ENCODE measurements around the gene CITED1. TPM values are rescaled to one million over a fixed set of nuclear protein-coding genes. Genes with fewer than 3 reads are reported as not detected.

CITED1 gene
- total and polyA plus RNA-seq, 11 donors = 0.45 to 0.90 (median 0.73) TPM; not detected in 8

GRCh38 chrX:72304877-72305276 is 837 bp downstream of the CITED1 start:
- no peak for DNase-seq
- Histone ChIP-seq H3K4me1 (peaks cover 0 to 35% (median 2%) of the 10 kb centered on the region in 12 donors), H3K9me3 (no peaks in the 10 kb centered on the region), H3K36me3 (no peaks in the 10 kb centered on the region), H3K4me3 (peak overlapping the region in 11 of 12 donors; percentile 15 to 71 (median 57)), H3K27me3 (peaks cover 0 to 94% (median 0%) of the 10 kb centered on the region in 9 donors), H3K27ac (no peak overlapping the region)
- intact Hi-C loops (cut with DNase I) = loop anchor here in 6 of 10 donors (10.0 kb wide), 2 partner anchors 230 to 240 kb away; no protein-coding TSS in a partner anchor
- ATAC-seq = no peak
- WGBS, 4 donors = 1 to 14% (median 8%) methylated on average over 8 to 26 of the region's 26 CpGs
- no peak for TF ChIP-seq CTCF (IDR thresholded peaks at IDR 0.05)
- TF ChIP-seq POLR2A (IDR thresholded peaks at IDR 0.05) = no peak

DNA sequence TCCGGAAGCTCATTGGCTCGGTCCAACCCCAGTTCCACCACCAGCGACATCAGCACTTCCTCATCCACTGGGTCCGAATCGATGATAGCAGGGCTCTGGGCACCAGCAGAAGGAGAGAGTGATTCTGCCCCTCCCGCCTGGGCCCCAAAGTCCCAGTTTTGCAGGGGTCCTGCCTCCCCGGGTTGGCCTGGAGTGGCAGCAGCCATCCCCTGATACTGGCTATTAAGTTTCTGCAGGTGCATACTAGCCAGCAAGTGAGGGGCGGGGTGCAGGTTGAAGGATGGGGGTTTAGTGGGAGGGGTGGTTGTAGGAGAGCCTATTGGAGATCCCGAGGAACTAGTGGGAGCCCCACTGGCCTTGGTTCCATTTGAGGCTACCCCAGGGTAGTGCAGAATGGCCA is 3.9 kb downstream of the CITED1 start:
- no peaks in the 10 kb centered on the region for H3K36me3 ChIP-seq
- intact Hi-C loops (cut with DNase I) = loop anchor here in 6 of 10 donors (10.0 kb wide), 2 partner anchors 233 to 243 kb away; no protein-coding TSS in a partner anchor
- 73 to 93% (median 86%) methylated on average over 9 of the region's 9 CpGs for WGBS, 4 donors
- H3K4me3 ChIP-seq = no peak overlapping the region
- no peaks in the 10 kb centered on the region for H3K9me3 ChIP-seq
- no peak for TF ChIP-seq CTCF (IDR thresholded peaks at IDR 0.05)
- H3K4me1 ChIP-seq = peaks cover 0 to 23% (median 0%) of the 10 kb centered on the region in 12 donors
- peaks cover 0 to 81% (median 0%) of the 10 kb centered on the region in 9 donors for H3K27me3 ChIP-seq
- DNase-seq (no peak), ATAC-seq (no peak)
- H3K27ac ChIP-seq = no peak overlapping the region

- no peaks in the 10 kb centered on the region for H3K36me3 ChIP-seq
- 72 to 95% (median 83%) methylated on average over 4 of the region's 4 CpGs for WGBS, 4 donors
- no peak for DNase-seq
- no peak for ATAC-seq
- no peak overlapping the region for H3K4me3 ChIP-seq
- peaks cover 0 to 6% (median 0%) of the 10 kb centered on the region in 12 donors for H3K4me1 ChIP-seq
- no peak overlapping the region for H3K27ac ChIP-seq
- TF ChIP-seq CTCF (IDR thresholded peaks at IDR 0.05) = no peak
- H3K9me3 ChIP-seq = no peaks in the 10 kb centered on the region
- H3K27me3 ChIP-seq = peaks cover 0 to 73% (median 0%) of the 10 kb centered on the region in 9 donors
- intact Hi-C loops (cut with DNase I) = loop anchor here in 6 of 10 donors (10.0 kb wide), 2 partner anchors 235 to 245 kb away; no protein-coding TSS in a partner anchor
Measured at GRCh38 chrX:72299891-72300630, 5.7 kb downstream of the CITED1 start.

DNA sequence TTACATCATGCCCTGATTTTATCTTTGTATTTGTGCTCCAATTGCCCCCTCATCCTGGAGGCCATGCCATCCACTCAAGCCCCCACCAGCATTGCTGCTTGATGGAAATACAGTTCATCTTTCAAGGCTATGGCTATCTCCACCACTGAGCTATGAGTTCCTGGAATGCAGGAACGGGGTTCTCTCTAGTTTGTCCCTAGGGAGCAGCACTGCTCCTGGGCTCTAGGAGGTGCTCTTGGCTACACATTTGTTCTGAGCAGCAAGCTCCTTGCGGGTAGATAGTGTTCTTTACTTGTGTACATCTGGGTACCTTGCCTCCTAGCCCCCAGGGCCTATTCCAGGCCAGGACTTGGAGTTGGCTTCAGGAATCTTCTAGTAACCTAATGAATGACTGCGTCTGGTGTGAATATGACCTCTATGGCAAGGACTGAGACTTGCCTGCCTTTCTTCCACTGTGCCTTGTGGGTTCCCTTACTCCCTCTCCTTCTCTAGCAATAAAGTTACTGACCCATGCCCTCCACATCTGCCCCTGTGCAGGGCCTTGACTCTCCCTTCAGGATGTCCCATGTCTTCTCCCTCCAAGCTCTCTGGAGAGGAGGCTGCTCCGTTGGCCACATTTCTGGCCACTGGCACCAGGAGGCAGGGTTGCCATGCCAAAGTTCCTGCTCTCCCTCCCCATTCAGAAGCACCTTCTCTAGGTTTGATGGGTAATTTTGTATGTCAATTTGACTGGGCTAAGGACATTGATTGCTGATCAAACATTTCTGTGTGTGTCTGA is 7.6 kb downstream of the CITED1 start:
- Histone ChIP-seq H3K4me1 (no peaks in the 10 kb centered on the region), H3K27me3 (peaks cover 0 to 56% (median 0%) of the 10 kb centered on the region in 9 donors), H3K36me3 (no peaks in the 10 kb centered on the region), H3K4me3 (no peak overlapping the region), H3K27ac (no peak overlapping the region), H3K9me3 (no peaks in the 10 kb centered on the region)
- 24 to 45% (median 35%) methylated on average over 4 of the region's 4 CpGs for WGBS, 4 donors
- intact Hi-C loops (cut with DNase I) = no loop called here
- ATAC-seq (peak in 1 of 4 donors; percentile 50), DNase-seq (no peak)
- TF ChIP-seq POLR2A (IDR thresholded peaks at IDR 0.05) (no peak), CTCF (IDR thresholded peaks at IDR 0.05) (peak in 5 of 12 donors; percentile 11 to 20 (median 14))

Measured in heart left ventricle (tissue), 16 donors.